ENCODE results near the gene SLC25A11.
A peak's percentile ranks its signal among the peaks of the same experiment; 100 is the strongest.

Gene SLC25A11

GRCh38 chr17:4951486-4951885, 11.6 kb upstream of the SLC25A11 start:
- Histone ChIP-seq H3K4me3 (ENCODE audit: low read depth in 1 of 2, low read length in 2 of 2) (no peak overlapping the region), H3K27me3 (ENCODE audit: insufficient read depth, low read length, poor library complexity) (no peaks in the 10 kb centered on the region), H2AFZ (ENCODE audit: low read depth, low read length) (no peak overlapping the region), H3K27ac (ENCODE audit: low read length) (no peak overlapping the region), H3K36me3 (ENCODE audit: insufficient read depth, low read length) (peaks cover 17% of the 10 kb centered on the region), H3K9ac (ENCODE audit: low read depth, low read length) (peak overlapping the region; percentile 98; the same call in 1 of the 2 replicates), H3K4me2 (ENCODE audit: insufficient read depth, low read length) (peak overlapping the region; percentile 93; the same call in 1 of the 2 replicates), H3K9me3 (ENCODE audit: insufficient read depth, low read length, severe bottlenecking) (no peaks in the 10 kb centered on the region), H4K20me1 (ENCODE audit: insufficient read depth, low read length) (peaks cover 11% of the 10 kb centered on the region), H3K4me1 (ENCODE audit: insufficient read depth, low read length) (peaks cover 29% of the 10 kb centered on the region), H3K79me2 (ENCODE audit: insufficient read depth, low read length) (peaks cover 29% of the 10 kb centered on the region)
- no peak for ATAC-seq (ENCODE audit: insufficient read depth, low read depth)
- no peak for TF ChIP-seq CTCF (IDR thresholded peaks at IDR 0.05; ENCODE audit: borderline replicate concordance, extremely low read depth, low read length, poor library complexity, severe bottlenecking)
- DNase-seq: no peak

- Histone ChIP-seq H3K79me2 (ENCODE audit: insufficient read depth, low read length) (peaks cover 36% of the 10 kb centered on the region), H3K9ac (ENCODE audit: low read depth, low read length) (peak within 1 kb of the TSS; percentile 98), H4K20me1 (ENCODE audit: insufficient read depth, low read length) (peaks cover 18% of the 10 kb centered on the region), H3K27me3 (ENCODE audit: insufficient read depth, low read length, poor library complexity) (no peaks in the 10 kb centered on the region), H3K36me3 (ENCODE audit: insufficient read depth, low read length) (peaks cover 24% of the 10 kb centered on the region), H3K4me2 (ENCODE audit: insufficient read depth, low read length) (peak within 1 kb of the TSS; percentile 93), H3K4me3 (ENCODE audit: low read depth in 1 of 2, low read length in 2 of 2) (peak within 1 kb of the TSS; percentile 30 to 91; a peak in 3 of 4 replicates), H3K9me3 (ENCODE audit: insufficient read depth, low read length, severe bottlenecking) (no peaks in the 10 kb centered on the region), H2AFZ (ENCODE audit: low read depth, low read length) (peak within 1 kb of the TSS; percentile 90), H3K4me1 (ENCODE audit: insufficient read depth, low read length) (peaks cover 36% of the 10 kb centered on the region), H3K27ac (ENCODE audit: low read length) (peak within 1 kb of the TSS; percentile 99)
- TF ChIP-seq EZH2 (IDR thresholded peaks at IDR 0.05; ENCODE audit: borderline replicate concordance, low read depth, low read length, severe bottlenecking) (no peak), CTCF (IDR thresholded peaks at IDR 0.05; ENCODE audit: borderline replicate concordance, extremely low read depth, low read length, poor library complexity, severe bottlenecking) (no peak)
- ATAC-seq (ENCODE audit: insufficient read depth, low read depth): no peak
- no peak for DNase-seq
Measured at GRCh38 chr17:4950746-4951204, 10.9 kb upstream of the SLC25A11 start, which contains the start of gene ENO3. ENO3 (plus strand) TSS chr17:4951119; CDS start chr17:4951830, 711 bp downstream.

GRCh38 chr17:4950075-4950745, 10.4 kb upstream of the SLC25A11 start:
- H4K20me1 ChIP-seq (ENCODE audit: insufficient read depth, low read length): peaks cover 24% of the 10 kb centered on the region
- ATAC-seq (ENCODE audit: insufficient read depth, low read depth) (peak; percentile 11), DNase-seq (peak; percentile 40)
- H3K9ac ChIP-seq (ENCODE audit: low read depth, low read length): peak overlapping the region; percentile 98
- no peaks in the 10 kb centered on the region for H3K9me3 ChIP-seq (ENCODE audit: insufficient read depth, low read length, severe bottlenecking)
- TF ChIP-seq CTCF (IDR thresholded peaks at IDR 0.05; ENCODE audit: borderline replicate concordance, extremely low read depth, low read length, poor library complexity, severe bottlenecking): no peak
- no peak for TF ChIP-seq EZH2 (IDR thresholded peaks at IDR 0.05; ENCODE audit: borderline replicate concordance, low read depth, low read length, severe bottlenecking)
- peak overlapping the region; percentile 90 for H2AFZ ChIP-seq (ENCODE audit: low read depth, low read length)
- peak overlapping the region; percentile 99 for H3K27ac ChIP-seq (ENCODE audit: low read length)
- peaks cover 42% of the 10 kb centered on the region for H3K79me2 ChIP-seq (ENCODE audit: insufficient read depth, low read length)
- peak overlapping the region; percentile 30 to 91; a peak in 3 of 4 replicates for H3K4me3 ChIP-seq (ENCODE audit: low read depth in 1 of 2, low read length in 2 of 2)
- H3K36me3 ChIP-seq (ENCODE audit: insufficient read depth, low read length): peaks cover 29% of the 10 kb centered on the region
- H3K4me2 ChIP-seq (ENCODE audit: insufficient read depth, low read length): peak overlapping the region; percentile 93
- peaks cover 42% of the 10 kb centered on the region for H3K4me1 ChIP-seq (ENCODE audit: insufficient read depth, low read length)
- H3K27me3 ChIP-seq (ENCODE audit: insufficient read depth, low read length, poor library complexity): no peaks in the 10 kb centered on the region

All from DND-41 (cell line).